HG03457 (cell line): Measurements from ENCODE around the gene PLEKHH2.
"Not testable (repeated sequence)": the region's sequence is repeated elsewhere in the genome, so short reads cannot be mapped to it uniquely, and the experiment has no call there.

ENCODE experiments used
- ATAC-seq: cut with Tn5 transposase; IDR thresholded peaks from one replicate; pipeline ENCODE4 v1.9.1; 2021; ENCODE audit warnings: moderate number of reproducible peaks; ENCODE audit not compliant: unreplicated experiment

Gene PLEKHH2

GRCh38 chr2:43636153-43636552, 907 bp upstream of the PLEKHH2 start:
- not testable (repeated sequence) for ATAC-seq

DNA sequence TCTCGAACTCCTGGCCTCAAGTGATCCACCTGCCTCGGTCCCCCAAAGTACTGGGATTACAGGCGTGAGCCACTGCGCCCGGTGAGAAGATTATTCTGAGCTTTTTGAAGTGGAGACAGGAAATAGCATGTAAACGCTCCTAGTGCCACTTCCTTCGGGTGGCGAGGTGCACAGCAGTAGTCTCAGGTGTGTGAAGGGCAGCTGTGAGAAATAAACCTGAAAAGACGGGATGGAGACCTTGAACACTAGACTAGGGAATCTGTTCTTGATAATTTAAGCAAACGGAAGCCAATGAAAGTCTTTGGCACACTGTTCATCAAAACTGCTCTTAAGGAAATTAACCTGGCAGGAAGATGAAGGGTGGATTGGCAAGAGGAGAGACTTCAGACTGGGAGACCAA, 439 bp upstream of the PLEKHH2 start:
- no peak for ATAC-seq

DNA sequence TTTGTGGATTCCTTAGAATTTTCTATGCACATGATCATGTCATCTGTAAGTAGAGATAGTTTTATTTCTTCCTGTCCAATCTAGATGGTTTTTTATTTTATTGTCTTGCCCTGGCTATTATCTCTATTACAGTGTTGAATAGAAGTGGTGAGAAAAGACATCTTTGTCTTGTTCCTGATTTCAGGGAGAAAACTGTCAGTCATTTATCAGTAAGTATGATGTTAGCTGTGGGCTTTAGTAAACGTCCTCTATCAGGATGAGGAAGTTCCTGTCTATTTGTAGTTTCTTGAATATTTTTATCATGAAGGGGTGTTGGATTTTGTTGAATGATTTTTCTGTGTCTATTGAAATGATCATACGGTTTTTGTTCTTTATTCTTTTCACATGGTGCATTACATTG, 5.3 kb downstream of the PLEKHH2 start:
- no peak for ATAC-seq

- ATAC-seq: no peak
These were observed 6.6 kb downstream of the PLEKHH2 start for GRCh38 chr2:43643680-43644079.

DNA sequence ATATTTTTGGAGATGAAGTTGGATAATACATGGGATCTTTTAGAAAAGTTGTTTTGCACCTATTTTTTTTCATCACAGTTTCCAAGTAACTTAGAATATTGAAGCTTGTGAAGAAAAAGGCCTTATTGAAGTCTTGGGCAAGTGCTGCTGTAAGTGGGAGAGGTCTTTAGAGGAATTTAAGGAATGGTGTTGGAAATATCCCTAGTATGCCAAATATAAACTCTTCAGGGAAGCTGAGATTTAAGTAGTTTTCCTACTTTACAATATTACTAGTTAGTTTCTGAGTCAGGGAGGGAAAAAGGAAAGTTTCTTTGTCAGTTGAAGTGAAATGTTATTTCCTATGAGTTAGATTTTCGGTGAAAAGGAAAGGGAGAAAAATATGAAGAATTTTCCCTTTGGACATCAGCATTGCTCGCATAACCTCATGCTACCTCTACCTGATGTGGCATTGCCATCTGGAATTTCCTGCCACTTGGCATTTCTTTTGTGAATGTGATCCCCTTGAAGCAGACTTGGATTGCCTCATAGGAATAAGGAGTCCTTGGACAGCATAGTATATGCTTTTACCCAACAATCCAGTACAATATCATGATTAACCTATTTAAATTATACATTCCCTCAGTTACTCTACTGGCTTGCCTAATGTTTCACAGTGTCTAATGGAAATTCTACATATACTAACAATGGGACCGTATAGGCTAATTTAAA, 12.1 kb downstream of the PLEKHH2 start:
- ATAC-seq: no peak

DNA sequence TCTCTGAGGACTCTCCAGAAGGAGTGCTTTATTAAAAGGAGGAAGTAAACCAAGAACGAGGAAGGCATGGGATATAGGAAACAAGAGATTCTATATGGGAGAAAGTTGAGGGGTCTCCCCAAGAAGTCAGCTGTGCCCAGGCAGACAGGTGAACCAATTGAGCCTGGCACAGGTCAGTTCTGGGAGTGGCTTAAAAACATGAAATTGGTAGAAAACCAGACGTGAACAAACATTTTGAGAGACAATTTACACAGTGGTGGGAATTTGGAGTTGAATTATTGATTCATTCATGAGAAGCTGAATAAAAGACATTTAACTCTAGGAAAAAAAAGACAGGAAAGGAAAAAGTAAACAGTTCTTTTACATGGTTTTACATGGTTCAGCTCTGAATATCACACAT, 16.4 kb downstream of the PLEKHH2 start:
- ATAC-seq: no peak

DNA sequence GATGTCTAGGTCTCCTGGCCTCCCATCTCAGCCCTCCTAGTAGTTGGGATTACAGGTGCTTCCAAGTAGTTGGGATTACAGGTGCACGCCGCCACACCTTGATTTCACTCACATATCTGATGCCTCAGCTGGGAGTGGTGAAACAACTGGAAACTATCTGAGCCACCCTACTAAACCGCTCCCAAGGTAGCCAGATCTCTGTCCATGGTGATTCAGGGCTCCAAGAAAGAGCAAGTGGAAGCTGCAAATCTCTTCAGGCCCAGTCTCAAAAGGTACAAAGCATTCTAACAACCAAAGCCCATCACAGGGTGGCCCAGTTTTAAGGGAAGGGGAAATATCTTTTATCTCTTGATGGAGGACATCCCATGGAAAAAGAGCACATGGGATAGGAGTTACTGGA, 20.2 kb downstream of the PLEKHH2 start:
- no peak for ATAC-seq

GRCh38 chr2:43675646-43676321, 38.7 kb downstream of the PLEKHH2 start:
- ATAC-seq: no peak

DNA sequence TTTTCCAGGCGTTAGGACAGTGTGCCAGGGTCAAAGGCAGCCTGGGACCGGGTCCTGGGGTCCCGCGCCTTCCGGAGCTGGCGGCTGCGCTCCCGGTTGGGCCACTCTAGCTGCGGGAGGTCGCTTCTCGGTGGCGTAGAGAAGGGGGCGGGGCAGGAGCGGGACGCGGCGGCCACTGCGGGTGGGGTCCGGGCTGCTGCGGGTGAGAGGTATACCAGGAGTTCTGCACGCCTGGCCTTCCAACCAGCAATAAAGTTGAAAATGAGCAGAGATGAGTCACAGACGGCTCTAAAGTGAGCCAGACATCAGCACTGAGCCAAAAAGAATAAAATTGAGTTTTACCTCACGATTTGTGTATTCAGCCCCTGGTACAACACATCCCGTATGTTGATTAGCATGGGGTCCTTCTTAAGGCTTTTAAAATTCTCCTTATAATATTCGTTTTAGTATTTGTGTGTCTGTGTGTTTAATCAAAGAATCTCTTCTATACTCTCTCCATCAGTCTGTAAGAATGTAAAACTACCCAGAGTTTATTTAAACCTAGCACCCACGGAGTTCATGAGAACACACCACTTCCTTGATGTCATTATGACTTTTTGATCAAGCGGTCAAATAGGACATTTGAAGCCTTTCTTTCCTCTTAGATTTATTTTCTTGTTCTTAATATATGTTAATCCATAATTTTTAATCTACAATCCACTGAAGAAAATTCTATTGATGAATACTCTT, 39.4 kb downstream of the PLEKHH2 start, which contains the start of gene C1GALT1C1L:
Gene C1GALT1C1L, minus strand, starts transcription at position 108 of the 729 bp plus-strand sequence. Its CDS starts 107 bp downstream, at position 1.
- no peak for ATAC-seq

DNA sequence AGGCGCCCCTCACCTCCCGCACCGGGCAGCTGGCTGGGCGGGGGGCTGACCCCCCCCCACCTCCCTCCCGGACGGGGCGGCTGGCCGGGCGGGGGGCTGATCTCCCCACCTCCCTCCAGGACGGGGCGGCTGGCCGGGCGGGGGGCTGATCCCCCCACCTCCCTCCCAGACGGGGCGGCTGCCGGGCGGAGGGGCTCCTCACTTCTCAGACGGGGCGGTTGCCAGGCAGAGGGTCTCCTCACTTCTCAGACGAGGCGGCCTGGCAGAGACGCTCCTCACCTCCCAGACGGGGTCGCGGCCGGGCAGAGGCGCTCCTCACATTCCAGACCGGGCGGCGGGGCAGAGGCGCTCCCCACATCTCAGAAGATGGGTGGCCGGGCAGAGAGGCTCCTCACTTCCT, 40.7 kb downstream of the PLEKHH2 start:
- ATAC-seq: not testable (repeated sequence)

DNA sequence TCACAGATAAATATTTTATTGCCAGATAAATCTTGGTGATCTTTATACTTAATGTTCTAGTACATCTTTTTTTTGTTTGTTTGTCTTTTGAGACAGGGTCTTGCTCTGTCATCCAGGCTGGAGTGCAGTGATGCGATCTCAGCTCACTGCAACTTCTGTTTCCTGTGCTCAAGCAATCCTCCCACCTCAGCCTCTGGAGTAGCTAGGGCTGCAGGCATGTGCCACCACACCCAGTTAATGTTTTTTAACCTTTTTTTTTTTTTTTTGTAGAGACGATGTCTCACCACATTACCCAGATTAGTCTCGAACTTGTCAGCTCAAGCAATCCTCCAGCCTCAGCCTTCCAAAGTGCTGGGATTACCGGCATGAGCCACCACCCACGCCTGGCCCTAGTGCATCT, 48.3 kb downstream of the PLEKHH2 start:
- no peak for ATAC-seq

DNA sequence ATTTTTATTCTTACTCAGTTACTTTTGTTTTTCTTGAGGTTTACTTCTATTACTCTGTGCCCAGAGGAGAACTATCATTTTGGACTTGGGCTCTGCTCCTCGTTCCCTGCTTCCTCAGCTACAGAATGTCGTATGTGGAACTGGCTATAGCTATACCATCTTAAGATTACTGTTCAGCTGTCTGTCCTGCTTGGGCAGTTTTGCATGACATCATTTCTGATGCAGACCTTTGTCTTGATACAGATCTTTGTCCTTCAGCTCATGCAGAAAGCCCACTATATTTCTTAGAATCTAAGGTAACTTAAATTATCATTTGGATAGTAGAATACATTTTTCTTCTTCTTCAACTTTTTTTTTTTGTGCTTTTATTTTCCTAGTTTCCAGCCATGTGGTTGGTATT, 52.9 kb downstream of the PLEKHH2 start:
- ATAC-seq: no peak

DNA sequence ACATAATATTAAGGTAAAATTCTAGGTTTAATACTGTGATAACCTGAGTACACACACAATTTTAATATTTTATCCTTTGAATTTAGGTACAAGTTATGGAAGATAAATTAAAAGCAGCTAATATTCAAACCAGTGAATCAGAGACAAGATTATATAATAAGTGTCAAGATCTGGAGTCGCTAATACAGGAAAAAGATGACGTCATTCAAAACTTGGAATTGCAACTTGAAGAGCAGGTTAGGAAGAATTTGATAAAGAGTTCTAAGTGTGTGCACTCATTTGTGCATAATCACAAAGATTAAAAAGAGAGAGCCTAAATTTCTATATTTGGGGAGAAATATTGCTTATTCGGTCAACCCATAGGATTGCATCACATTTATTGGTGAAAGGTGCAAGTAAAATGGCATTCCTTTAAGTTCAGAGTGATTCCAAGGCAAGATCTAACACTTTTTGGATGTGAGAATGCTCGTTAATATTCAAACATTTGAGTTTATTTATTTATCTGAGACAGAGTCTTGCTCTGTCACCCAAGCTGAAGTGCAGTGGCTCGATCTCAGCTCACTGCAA, 55.5 kb downstream of the PLEKHH2 start:
- no peak for ATAC-seq

GRCh38 chr2:43698140-43698539, 61.1 kb downstream of the PLEKHH2 start:
- ATAC-seq: not testable (repeated sequence)

DNA sequence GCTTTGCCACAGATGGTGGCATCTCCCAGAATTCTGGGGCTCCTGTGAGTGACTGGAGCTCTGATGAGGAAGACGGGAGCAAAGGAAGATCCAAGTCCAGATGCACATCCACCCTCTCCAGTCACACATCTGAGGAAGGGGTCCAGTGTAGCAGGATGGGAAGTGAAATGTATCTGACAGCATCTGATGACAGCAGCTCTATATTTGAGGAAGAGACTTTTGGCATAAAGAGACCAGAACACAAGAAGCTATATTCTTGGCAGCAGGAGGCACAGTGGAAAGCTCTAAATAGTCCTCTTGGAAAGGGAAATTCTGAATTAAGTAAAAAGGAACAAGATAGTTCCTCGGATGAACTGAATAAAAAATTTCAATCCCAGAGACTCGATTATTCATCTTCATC, 62.7 kb downstream of the PLEKHH2 start:
- ATAC-seq: no peak

GRCh38 chr2:43701111-43701510, 64.1 kb downstream of the PLEKHH2 start:
- ATAC-seq: no peak

DNA sequence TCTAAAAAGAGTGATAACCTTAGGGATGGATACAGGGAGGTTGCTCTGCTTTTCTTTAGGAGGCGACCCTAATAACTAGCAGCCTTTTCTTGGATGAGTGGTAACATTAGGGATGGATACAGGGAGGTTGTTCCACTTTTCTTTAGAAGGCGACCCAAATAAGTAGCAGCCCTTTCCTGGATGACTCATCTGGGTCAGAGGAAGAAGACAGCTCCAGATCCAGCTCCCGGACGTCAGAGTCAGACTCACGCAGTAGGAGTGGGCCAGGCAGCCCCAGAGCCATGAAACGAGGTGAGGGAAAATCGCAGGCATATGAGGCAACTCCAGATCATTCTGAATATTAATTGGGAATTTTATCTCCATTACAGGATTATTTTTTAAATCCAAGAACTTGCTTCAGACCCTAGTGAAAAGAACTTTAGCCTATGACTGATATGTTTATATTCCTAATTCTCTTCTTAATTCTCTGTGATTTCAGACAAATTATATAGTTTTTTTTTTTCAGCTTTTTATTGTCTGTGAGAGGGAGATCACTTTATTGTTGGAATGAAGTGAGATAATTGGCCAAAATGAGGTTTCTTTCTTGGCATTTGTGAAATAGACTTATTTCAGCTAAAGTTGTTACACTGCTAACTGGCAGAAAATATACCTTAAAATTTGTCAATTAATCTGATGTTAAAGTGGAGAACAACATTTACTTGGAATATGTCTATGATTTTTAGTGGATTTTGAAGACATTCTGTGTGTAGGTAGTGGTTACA, 70.4 kb downstream of the PLEKHH2 start:
- ATAC-seq: no peak

DNA sequence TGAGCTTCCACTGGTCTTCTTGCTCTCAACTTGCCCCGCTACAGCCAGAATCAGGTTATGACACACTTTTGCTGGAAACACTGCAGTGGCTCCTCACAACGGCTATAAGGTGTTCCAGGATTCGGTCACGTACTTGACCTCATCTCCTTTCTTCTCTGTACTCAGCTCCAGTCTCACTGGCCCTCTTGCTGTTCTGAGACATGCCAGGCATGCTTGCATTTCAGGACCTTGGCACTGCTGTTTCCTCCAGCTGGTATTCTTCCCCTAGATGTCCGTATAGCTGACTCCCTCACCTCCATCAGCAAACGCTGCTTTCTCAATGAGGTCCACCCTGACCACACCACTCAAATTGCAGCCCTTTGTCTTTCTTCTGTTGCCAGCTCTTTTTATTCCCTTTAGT, 71.1 kb downstream of the PLEKHH2 start:
- ATAC-seq: no peak

DNA sequence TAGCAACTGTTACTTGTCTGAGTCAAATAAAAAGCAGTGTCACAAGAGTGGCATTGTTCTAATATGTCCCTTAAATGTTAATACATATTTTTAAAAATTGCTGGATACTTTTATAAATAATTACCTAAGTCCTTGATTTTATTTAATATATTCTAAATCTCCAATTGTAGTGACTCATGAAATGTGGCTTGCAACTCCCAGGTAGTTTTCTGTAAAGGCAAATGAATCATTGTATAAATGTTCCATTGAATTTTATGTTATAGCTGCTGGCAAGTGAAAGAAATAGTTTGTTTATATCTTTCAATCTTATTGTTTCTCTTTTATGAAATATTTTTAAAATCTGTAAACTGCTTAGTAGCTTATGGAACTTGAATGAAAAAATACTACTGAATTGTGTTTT, 71.8 kb downstream of the PLEKHH2 start:
- ATAC-seq: no peak

DNA sequence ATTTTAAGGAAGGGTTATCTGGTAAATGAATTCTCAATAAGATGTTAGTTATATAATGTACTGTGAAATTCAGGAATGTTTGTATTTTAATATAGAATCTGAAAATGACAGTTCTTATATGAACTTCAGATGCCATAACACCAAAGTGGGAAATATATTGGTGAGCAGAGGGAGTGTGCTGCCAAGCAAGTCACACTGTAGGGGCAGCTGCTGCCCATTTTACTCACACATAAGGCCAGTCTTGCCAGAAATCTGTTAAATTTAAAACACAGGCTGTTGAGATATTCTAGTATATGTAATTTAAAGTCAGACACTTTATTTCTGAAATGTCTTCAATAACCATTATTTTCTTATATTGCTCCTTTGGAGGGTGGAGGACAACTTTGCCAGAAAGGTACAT, 73.8 kb downstream of the PLEKHH2 start:
- ATAC-seq: no peak

GRCh38 chr2:43714164-43714563, 77.1 kb downstream of the PLEKHH2 start:
- ATAC-seq: no peak
